HG03457 (cell line): ENCODE measurements around the gene PHF14.

Experiments used
- ATAC-seq: cut with Tn5 transposase; IDR thresholded peaks from one replicate; pipeline ENCODE4 v1.9.1; 2021; ENCODE audit warnings: moderate number of reproducible peaks; ENCODE audit not compliant: unreplicated experiment

The PHF14 gene

GRCh38 chr7:11104578-11104977 is 130.9 kb downstream of the PHF14 start:
- ATAC-seq, result no peak

- no peak for ATAC-seq
These were observed 136.0 kb downstream of the PHF14 start for GRCh38 chr7:11109659-11110058.

- ATAC-seq, result no peak
These were observed 146.5 kb downstream of the PHF14 start for GRCh38 chr7:11120068-11120664.

- no peak for ATAC-seq
These were observed 147.1 kb downstream of the PHF14 start for GRCh38 chr7:11120675-11121220.

- no peak for ATAC-seq
These were observed 151.3 kb downstream of the PHF14 start for GRCh38 chr7:11124856-11125559.

- ATAC-seq, result no peak
These were observed 153.6 kb downstream of the PHF14 start for GRCh38 chr7:11127114-11127785.

GRCh38 chr7:11127988-11128387 is 154.3 kb downstream of the PHF14 start:
- ATAC-seq, result no peak

GRCh38 chr7:11128498-11128897 is 154.8 kb downstream of the PHF14 start:
- ATAC-seq, result no peak

- no peak for ATAC-seq
These were observed 156.3 kb downstream of the PHF14 start for GRCh38 chr7:11130012-11130411.

- ATAC-seq, result no peak
These were observed 156.9 kb downstream of the PHF14 start for GRCh38 chr7:11130601-11131000.

- no peak for ATAC-seq
These were observed 159.8 kb downstream of the PHF14 start for GRCh38 chr7:11133436-11133959.

GRCh38 chr7:11135573-11135972 is 161.9 kb downstream of the PHF14 start:
- no peak for ATAC-seq

- ATAC-seq, result no peak
These were observed 167.9 kb downstream of the PHF14 start for GRCh38 chr7:11141541-11141940.

- no peak for ATAC-seq
These were observed 180.0 kb downstream of the PHF14 start for GRCh38 chr7:11153694-11154093.

- no peak for ATAC-seq
These were observed 182.2 kb downstream of the PHF14 start for GRCh38 chr7:11155883-11156282.

GRCh38 chr7:11161499-11161898 is 187.8 kb downstream of the PHF14 start:
- ATAC-seq, result no peak

- ATAC-seq, result no peak
These were observed 189.5 kb downstream of the PHF14 start for GRCh38 chr7:11163220-11163619.

- ATAC-seq, result no peak
These were observed 192.4 kb downstream of the PHF14 start for GRCh38 chr7:11166051-11166450.

GRCh38 chr7:11168650-11169170 is 195.0 kb downstream of the PHF14 start:
- ATAC-seq, result no peak

GRCh38 chr7:11170175-11170574 is 196.5 kb downstream of the PHF14 start:
- no peak for ATAC-seq

- no peak for ATAC-seq
These were observed 197.3 kb downstream of the PHF14 start for GRCh38 chr7:11170863-11171568.
